Small intestine (tissue), 7 donors: ENCODE measurements around the gene TSACC. TPM values are rescaled to one million over a fixed set of nuclear protein-coding genes. Genes with fewer than 3 reads are reported as not detected.
"Not testable (repeated sequence)": the region's sequence is repeated elsewhere in the genome, so short reads cannot be mapped to it uniquely, and the experiment has no call there.

ENCODE experiments used
- DNase-seq, 2 donors: peaks; one replicate each; pipeline versions ENCODE4 v3.0.0 to v3.0.0-alpha.2; 2013
- FAIRE-seq: peaks from 2 replicates; lab custom pipeline; 2012; peaks lifted over from hg19 to GRCh38; lab: Jason Lieb, UNC
- H3K27ac ChIP-seq, 3 donors: one replicate each; pipeline ENCODE4 v1.5.1; 2013; ENCODE audit warnings: low read length in 2 of 3, mild to moderate bottlenecking in 2 of 3, control low read depth in 1 of 3, inconsistent platforms in 1 of 3, low read depth in 1 of 3, moderate library complexity in 1 of 3
- H3K27me3 ChIP-seq, 3 donors: one replicate each; pipeline ENCODE4 v1.6.1; 2013; ENCODE audit warnings: low read length in 3 of 3, inconsistent platforms in 1 of 3; ENCODE audit not compliant: control insufficient read depth in 3 of 3, insufficient read depth in 3 of 3
- H3K36me3 ChIP-seq, 3 donors: one replicate each; pipeline ENCODE4 v1.6.1; 2013; ENCODE audit warnings: low read length in 3 of 3, inconsistent platforms in 1 of 3, low read depth in 1 of 3, mild to moderate bottlenecking in 1 of 3, moderate library complexity in 1 of 3; ENCODE audit not compliant: control insufficient read depth in 3 of 3, insufficient read depth in 2 of 3
- H3K4me1 ChIP-seq, 3 donors: one replicate each; pipeline ENCODE4 v1.6.1; 2013; ENCODE audit warnings: low read length in 2 of 3, inconsistent platforms in 1 of 3, low read depth in 1 of 3, mild to moderate bottlenecking in 1 of 3, moderate library complexity in 1 of 3; ENCODE audit not compliant: control insufficient read depth in 3 of 3, insufficient read depth in 2 of 3
- H3K4me3 ChIP-seq, 3 donors: one replicate each; pipeline ENCODE4 v1.5.1; 2013; ENCODE audit warnings: low read length in 3 of 3, control low read depth in 1 of 3, inconsistent platforms in 1 of 3, low read depth in 1 of 3, mild to moderate bottlenecking in 1 of 3, moderate library complexity in 1 of 3
- H3K9me3 ChIP-seq, 2 donors: one replicate each; pipeline ENCODE4 v1.6.1; 2013; ENCODE audit warnings: low read depth in 1 of 2, low read length in 1 of 2; ENCODE audit not compliant: control insufficient read depth in 2 of 2, insufficient read depth in 1 of 2
- WGBS, 3 donors: extraction: QIAGEN DNeasy Blood & Tissue Kit; methylation state at CpG; one replicate each; pipeline ENCODE4 v1.1.7; 2013; 5-methylcytosine and 5-hydroxymethylcytosine counted together
- polyA plus RNA-seq, 4 donors: library from polyadenylated mRNA; stranded (reverse) in 3 of 4; unstranded in 1 of 4; fragments of 200-250 nt in 3 of 4; fragments of 120-200 nt in 1 of 4; gene quantifications; one replicate each; pipeline versions ENCODE4 v1.2.1 to v1.2.3, GENCODE V29; 2013
- donor health status: healthy with polysubstance abuse.
- donor health status: control.
- donor health status: control.
- donor health status: Bipolar disorder and iron deficiency.
- donor health status: healthy.

TSACC gene
- polyA plus RNA-seq, 4 donors, result 0.73 to 3.1 (median 1.0) TPM; not detected in 1

GRCh38 chr1:156366378-156367166 lies 28.2 kb downstream of the TSACC start:
- Histone ChIP-seq H3K9me3 (no peaks in the 10 kb centered on the region), H3K4me3 (no peak overlapping the region), H3K36me3 (no peaks in the 10 kb centered on the region), H3K27me3 (peaks cover 0 to 3% (median 0%) of the 10 kb centered on the region in 3 donors), H3K27ac (no peak overlapping the region), H3K4me1 (peaks cover 0 to 39% (median 0%) of the 10 kb centered on the region in 3 donors)
- no peak for DNase-seq
- WGBS, 3 donors, result 78 to 88% (median 84%) methylated on average over 5 of the region's 5 CpGs
- no peak for FAIRE-seq

GRCh38 chr1:156367383-156368156 lies 29.2 kb downstream of the TSACC start:
- WGBS, 3 donors, result 81 to 83% (median 83%) methylated on average over 9 of the region's 9 CpGs
- H3K27ac ChIP-seq, result no peak overlapping the region

GRCh38 chr1:156368157-156368658 lies 29.9 kb downstream of the TSACC start:
- Histone ChIP-seq H3K4me1 (peaks cover 0 to 50% (median 0%) of the 10 kb centered on the region in 3 donors), H3K9me3 (no peaks in the 10 kb centered on the region), H3K27me3 (peaks cover 0 to 5% (median 0%) of the 10 kb centered on the region in 3 donors), H3K36me3 (peaks cover 0 to 3% (median 0%) of the 10 kb centered on the region in 3 donors), H3K27ac (no peak overlapping the region), H3K4me3 (no peak overlapping the region)
- WGBS, 3 donors, result 76 to 87% (median 81%) methylated on average over 7 of the region's 7 CpGs
- peak in 1 of 2 donors; percentile 59 for DNase-seq
- FAIRE-seq, result no peak

More at GRCh38 chr1:156367383-156368156, 29.2 kb downstream of the TSACC start:
- Histone ChIP-seq H3K27me3 (peaks cover 0 to 5% (median 0%) of the 10 kb centered on the region in 3 donors), H3K9me3 (no peaks in the 10 kb centered on the region), H3K4me1 (peaks cover 0 to 48% (median 0%) of the 10 kb centered on the region in 3 donors), H3K4me3 (no peak overlapping the region), H3K36me3 (no peaks in the 10 kb centered on the region)
- DNase-seq (peak in 1 of 2 donors; percentile 33), FAIRE-seq (no peak)

- peak within 1 kb of the TSS in 1 of 3 donors; percentile 55 for H3K27ac ChIP-seq
- peak; percentile 71 to 85 for DNase-seq
- FAIRE-seq, result no peak
- H3K4me3 ChIP-seq, result peak within 1 kb of the TSS; percentile 19 to 71 (median 48)
- H3K36me3 ChIP-seq, result peaks cover 0 to 3% (median 0%) of the 10 kb centered on the region in 3 donors
- H3K4me1 ChIP-seq, result peaks cover 0 to 57% (median 0%) of the 10 kb centered on the region in 3 donors
- peaks cover 0 to 5% (median 0%) of the 10 kb centered on the region in 3 donors for H3K27me3 ChIP-seq
- no peaks in the 10 kb centered on the region for H3K9me3 ChIP-seq
- 4 to 10% (median 7%) methylated on average over 42 to 48 of the region's 48 CpGs for WGBS, 3 donors
Observed at GRCh38 chr1:156368889-156369684, 30.8 kb downstream of the TSACC start, which contains the start of gene RHBG. TSS of gene RHBG (plus strand) at chr1:156369211. CDS start at chr1:156369250, 39 bp downstream.

- Histone ChIP-seq H3K4me3 (peak overlapping the region in 2 of 3 donors; percentile 48 to 71), H3K27ac (peak overlapping the region in 1 of 3 donors; percentile 55), H3K4me1 (peaks cover 0 to 57% (median 0%) of the 10 kb centered on the region in 3 donors)
- not testable (repeated sequence) for H3K27me3 ChIP-seq, FAIRE-seq, H3K36me3 ChIP-seq, H3K9me3 ChIP-seq, DNase-seq
- WGBS, 3 donors, result 89 to 93% (median 91%) methylated on average over 10 of the region's 10 CpGs
Observed at GRCh38 chr1:156369685-156370286, 31.5 kb downstream of the TSACC start.

- DNase-seq (peak; percentile 51 to 94), FAIRE-seq (no peak)
- peaks cover 0 to 65% (median 0%) of the 10 kb centered on the region in 3 donors for H3K4me1 ChIP-seq
Observed at GRCh38 chr1:156371553-156372264, 33.4 kb downstream of the TSACC start.

GRCh38 chr1:156372265-156372586 lies 33.9 kb downstream of the TSACC start:
- Histone ChIP-seq H3K27ac (peak overlapping the region in 1 of 3 donors; percentile 75), H3K36me3 (peaks cover 0 to 13% (median 0%) of the 10 kb centered on the region in 3 donors), H3K4me1 (peaks cover 0 to 64% (median 0%) of the 10 kb centered on the region in 3 donors), H3K4me3 (no peak overlapping the region), H3K27me3 (peaks cover 0 to 2% (median 0%) of the 10 kb centered on the region in 3 donors), H3K9me3 (no peaks in the 10 kb centered on the region)
- no peak for FAIRE-seq
- DNase-seq, result no peak

More at GRCh38 chr1:156371553-156372264, 33.4 kb downstream of the TSACC start:
- peaks cover 0 to 8% (median 0%) of the 10 kb centered on the region in 3 donors for H3K36me3 ChIP-seq
- H3K27ac ChIP-seq, result peak overlapping the region in 1 of 3 donors; percentile 75
- H3K4me3 ChIP-seq, result no peak overlapping the region
- 21 to 38% (median 37%) methylated on average over 7 of the region's 7 CpGs for WGBS, 3 donors
- peaks cover 0 to 2% (median 0%) of the 10 kb centered on the region in 3 donors for H3K27me3 ChIP-seq
- no peaks in the 10 kb centered on the region for H3K9me3 ChIP-seq
